Natural killer cell treated with Interleukin-12 subunit alpha and Interleukin-12 subunit beta and Interleukin-15 and Interleukin-18, amount 100 ng/mL, for 72 hours (primary cell): ENCODE data around the gene PATJ. TPM values are rescaled to one million over a fixed set of nuclear protein-coding genes. Genes with fewer than 3 reads are reported as not detected.
"Not testable (repeated sequence)": the region's sequence is repeated elsewhere in the genome, so short reads cannot be mapped to it uniquely, and the experiment has no call there.

Experiments used
- ATAC-seq, 2 donors: fragments of 150-1000 bp; cut with Tn5 transposase in 1 of 2; sonication (Bioruptor Pico), chemical (Tn5 transposase) in 1 of 2; 2 replicates each; pipeline ENCODE4 v1.10.0; 2021
- DNase-seq: peaks from one replicate; pipeline ENCODE4 v3.0.0; 2022; ENCODE audit warnings: low spot score
- H3K27ac Mint-ChIP-seq, 2 donors: 1 replicate in 1 of 2; 2 replicates in 1 of 2; pipeline ENCODE4 v1.8.0; 2022; ENCODE audit warnings: mixed read lengths in 2 of 2, mild to moderate bottlenecking in 1 of 2, moderate library complexity in 1 of 2
- H3K27me3 Mint-ChIP-seq, 2 donors: 1 replicate in 1 of 2; 2 replicates in 1 of 2; pipeline ENCODE4 v1.8.0; 2022; ENCODE audit warnings: mixed read lengths in 2 of 2
- H3K36me3 Mint-ChIP-seq: one replicate; pipeline ENCODE4 v1.8.0; 2022; ENCODE audit warnings: mixed read lengths
- H3K4me1 Mint-ChIP-seq, 2 donors: 1 replicate in 1 of 2; 2 replicates in 1 of 2; pipeline ENCODE4 v1.8.0; 2022; ENCODE audit warnings: low read depth in 2 of 2, mixed read lengths in 2 of 2, mild to moderate bottlenecking in 1 of 2
- H3K4me3 Mint-ChIP-seq: one replicate; pipeline ENCODE4 v1.8.0; 2022; ENCODE audit warnings: mixed read lengths
- H3K9me3 Mint-ChIP-seq: 2 replicates; pipeline ENCODE4 v1.8.0; 2022; ENCODE audit warnings: mixed read lengths
- total RNA-seq, 2 donors: library from RNA; stranded (reverse); gene quantifications; one replicate each; pipeline ENCODE4 v1.2.3, GENCODE V29; 2022

Gene PATJ
- total RNA-seq, 2 donors from 2014 or later = 3.9 to 5.8 TPM

- DNase-seq = no peak
- ATAC-seq = no peak
- H3K4me1 Mint-ChIP-seq = no peaks in the 10 kb centered on the region
- H3K9me3 Mint-ChIP-seq = no peaks in the 10 kb centered on the region
- no peaks in the 10 kb centered on the region for H3K36me3 Mint-ChIP-seq
- no peaks in the 10 kb centered on the region for H3K27me3 Mint-ChIP-seq
- H3K4me3 Mint-ChIP-seq = no peak overlapping the region
- no peak overlapping the region for H3K27ac Mint-ChIP-seq
Measured at GRCh38 chr1:61853583-61853982, 111.3 kb downstream of the PATJ start.

GRCh38 chr1:61864489-61864888 is 122.2 kb downstream of the PATJ start:
- DNase-seq = no peak
- H3K27ac Mint-ChIP-seq = no peak overlapping the region
- H3K9me3 Mint-ChIP-seq = no peaks in the 10 kb centered on the region
- H3K36me3 Mint-ChIP-seq = no peaks in the 10 kb centered on the region
- no peak overlapping the region for H3K4me3 Mint-ChIP-seq
- H3K27me3 Mint-ChIP-seq = no peaks in the 10 kb centered on the region
- no peaks in the 10 kb centered on the region for H3K4me1 Mint-ChIP-seq
- no peak for ATAC-seq

DNA sequence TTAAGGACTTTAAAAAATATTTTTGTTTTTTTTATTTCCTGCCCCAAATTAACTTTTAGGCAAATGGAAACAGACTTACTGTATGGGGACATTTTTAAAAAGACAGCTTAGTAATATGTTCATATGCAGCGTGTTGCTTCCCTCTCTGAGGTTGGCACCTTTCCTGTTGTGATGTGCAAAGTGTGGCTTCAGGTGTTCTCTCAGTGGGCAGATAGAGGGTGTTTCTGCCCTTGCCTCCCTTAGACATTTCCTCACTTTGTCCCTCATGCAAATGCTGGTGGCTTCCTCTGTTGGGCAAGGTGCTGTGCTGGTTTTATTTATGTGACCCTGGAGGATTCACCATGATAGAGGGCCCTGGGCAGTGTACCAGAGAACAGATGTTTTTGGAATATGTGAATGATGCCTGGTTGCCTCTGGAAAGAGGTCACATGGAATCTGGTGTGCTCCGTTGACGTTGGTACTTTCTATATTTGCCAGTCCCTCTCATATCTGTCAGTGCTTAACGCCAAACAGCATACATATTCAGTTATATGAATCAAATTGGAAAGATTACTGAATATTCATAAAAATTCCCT is 123.5 kb downstream of the PATJ start:
- no peaks in the 10 kb centered on the region for H3K36me3 Mint-ChIP-seq
- no peak overlapping the region for H3K27ac Mint-ChIP-seq
- ATAC-seq (peak in 1 of 2 donors; percentile 46), DNase-seq (no peak)
- H3K4me3 Mint-ChIP-seq = no peak overlapping the region
- no peaks in the 10 kb centered on the region for H3K4me1 Mint-ChIP-seq
- no peaks in the 10 kb centered on the region for H3K27me3 Mint-ChIP-seq
- H3K9me3 Mint-ChIP-seq = no peaks in the 10 kb centered on the region

GRCh38 chr1:61869691-61870109 is 127.4 kb downstream of the PATJ start:
- no peaks in the 10 kb centered on the region for H3K36me3 Mint-ChIP-seq
- no peak for ATAC-seq
- no peaks in the 10 kb centered on the region for H3K9me3 Mint-ChIP-seq
- no peaks in the 10 kb centered on the region for H3K4me1 Mint-ChIP-seq
- no peaks in the 10 kb centered on the region for H3K27me3 Mint-ChIP-seq
- no peak for DNase-seq
- H3K27ac Mint-ChIP-seq = no peak overlapping the region
- no peak overlapping the region for H3K4me3 Mint-ChIP-seq

DNA sequence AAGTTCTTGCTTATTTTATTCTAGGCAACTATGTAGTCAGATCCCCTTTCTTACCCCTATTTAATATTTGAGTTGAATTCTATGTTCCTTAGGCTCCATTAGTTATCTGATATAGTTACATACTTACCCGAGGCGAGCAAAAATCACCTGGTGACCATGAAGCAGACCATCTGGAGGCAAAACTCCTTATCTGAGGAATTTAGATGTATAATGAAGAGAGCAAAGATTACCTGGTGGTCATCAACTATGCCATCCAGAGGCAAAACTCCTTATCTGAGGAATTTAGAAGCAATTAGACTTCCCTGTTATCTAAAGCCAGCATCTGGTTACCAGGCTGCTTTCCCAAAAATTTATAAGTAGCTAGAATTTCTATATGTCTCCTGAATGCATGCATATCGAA is 129.9 kb downstream of the PATJ start:
- Mint-ChIP-seq H3K4me1 (no peaks in the 10 kb centered on the region), H3K36me3 (peaks cover 2% of the 10 kb centered on the region), H3K27ac (no peak overlapping the region), H3K4me3 (no peak overlapping the region), H3K9me3 (no peaks in the 10 kb centered on the region), H3K27me3 (no peaks in the 10 kb centered on the region)
- ATAC-seq = no peak
- DNase-seq = no peak

- H3K4me1 Mint-ChIP-seq = no peaks in the 10 kb centered on the region
- H3K27me3 Mint-ChIP-seq = no peaks in the 10 kb centered on the region
- H3K36me3 Mint-ChIP-seq = peaks cover 5% of the 10 kb centered on the region
- ATAC-seq (no peak), DNase-seq (no peak)
- no peak overlapping the region for H3K27ac Mint-ChIP-seq
- H3K9me3 Mint-ChIP-seq = no peaks in the 10 kb centered on the region
- H3K4me3 Mint-ChIP-seq = no peak overlapping the region
Measured at GRCh38 chr1:61873581-61873980, 131.3 kb downstream of the PATJ start.

DNA sequence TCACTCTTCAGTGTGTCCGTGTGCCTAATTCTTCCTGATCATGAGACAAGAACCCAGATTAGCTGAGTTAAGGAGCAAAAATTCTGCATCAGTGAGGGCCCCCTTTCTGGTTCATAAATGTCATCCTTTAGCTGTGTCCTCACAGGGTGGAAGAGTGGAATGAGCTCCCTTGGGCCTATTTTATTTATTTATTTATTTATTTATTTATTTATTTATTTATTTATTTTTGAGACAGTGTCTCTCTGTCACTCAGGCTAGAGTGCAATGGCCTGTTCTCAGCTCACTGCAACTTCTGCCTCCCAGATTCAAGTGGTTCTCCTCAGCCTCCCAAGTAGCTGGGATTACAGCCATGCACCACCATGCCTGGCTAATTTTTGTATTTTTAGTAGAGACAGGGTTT is 131.7 kb downstream of the PATJ start:
- H3K9me3 Mint-ChIP-seq = no peaks in the 10 kb centered on the region
- no peaks in the 10 kb centered on the region for H3K4me1 Mint-ChIP-seq
- H3K36me3 Mint-ChIP-seq = peaks cover 5% of the 10 kb centered on the region
- H3K27me3 Mint-ChIP-seq = no peaks in the 10 kb centered on the region
- ATAC-seq (no peak), DNase-seq (no peak)
- H3K27ac Mint-ChIP-seq = no peak overlapping the region
- no peak overlapping the region for H3K4me3 Mint-ChIP-seq

DNA sequence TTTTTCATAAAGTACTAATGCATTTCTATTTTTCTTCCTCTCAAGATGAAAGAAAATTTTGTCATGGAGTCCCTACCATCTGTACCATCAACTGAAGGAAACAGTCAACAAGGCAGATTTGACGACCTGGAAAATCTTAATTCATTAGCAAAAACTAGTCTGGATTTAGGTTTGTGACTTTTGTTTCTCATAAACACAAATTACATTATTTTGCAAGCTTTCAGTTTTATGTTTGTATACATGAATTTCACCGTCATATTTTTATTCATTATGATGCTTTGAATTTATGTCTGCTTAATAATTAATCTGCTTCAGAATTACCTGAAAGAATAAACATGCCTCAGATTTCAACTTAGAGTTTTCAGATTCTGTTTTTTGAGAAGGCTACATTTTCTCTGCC is 132.9 kb downstream of the PATJ start:
- ATAC-seq (no peak), DNase-seq (no peak)
- Mint-ChIP-seq H3K36me3 (peaks cover 5% of the 10 kb centered on the region), H3K9me3 (no peaks in the 10 kb centered on the region), H3K27me3 (no peaks in the 10 kb centered on the region), H3K27ac (no peak overlapping the region), H3K4me1 (no peaks in the 10 kb centered on the region), H3K4me3 (no peak overlapping the region)

GRCh38 chr1:61879887-61880474 is 137.7 kb downstream of the PATJ start:
- not testable (repeated sequence) for H3K27ac Mint-ChIP-seq, H3K4me3 Mint-ChIP-seq, H3K4me1 Mint-ChIP-seq, DNase-seq, H3K27me3 Mint-ChIP-seq, ATAC-seq, H3K9me3 Mint-ChIP-seq
- H3K36me3 Mint-ChIP-seq = peaks cover 11% of the 10 kb centered on the region

GRCh38 chr1:61887076-61887867 is 145.0 kb downstream of the PATJ start:
- no peaks in the 10 kb centered on the region for H3K4me1 Mint-ChIP-seq
- ATAC-seq (no peak), DNase-seq (no peak)
- no peak overlapping the region for H3K27ac Mint-ChIP-seq
- H3K9me3 Mint-ChIP-seq = no peaks in the 10 kb centered on the region
- H3K27me3 Mint-ChIP-seq = no peaks in the 10 kb centered on the region
- no peak overlapping the region for H3K4me3 Mint-ChIP-seq
- peaks cover 7% of the 10 kb centered on the region for H3K36me3 Mint-ChIP-seq

DNA sequence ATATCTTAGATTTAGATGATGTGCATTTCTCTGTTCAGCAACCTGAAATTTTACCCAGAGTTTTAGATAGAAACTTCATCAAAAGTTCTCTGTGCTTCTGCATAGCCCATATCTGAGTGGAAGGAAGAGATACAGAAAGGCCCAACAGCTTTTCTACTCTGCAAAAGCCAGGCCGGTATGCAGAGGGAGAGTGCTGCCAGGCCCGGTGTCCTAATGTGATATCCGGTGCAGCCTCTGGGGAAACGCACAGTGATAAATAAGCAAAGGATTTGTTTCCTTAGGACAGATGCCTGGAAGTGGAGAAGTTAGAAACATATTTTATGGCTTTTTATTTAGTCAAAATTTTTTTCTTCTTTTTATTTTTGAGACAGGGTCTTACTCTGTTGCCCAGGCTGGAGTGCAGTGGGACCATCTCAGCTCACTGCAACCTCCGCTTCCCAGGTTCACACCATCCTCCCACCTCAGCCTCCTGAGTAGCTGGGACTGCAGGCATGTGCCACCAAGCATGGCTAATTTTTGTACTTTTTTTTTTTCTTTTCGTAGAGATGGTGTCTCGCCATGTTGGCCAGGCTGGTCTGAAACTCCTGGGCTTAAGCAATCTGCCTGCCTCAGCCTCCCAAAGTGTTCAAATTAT is 145.8 kb downstream of the PATJ start:
- no peaks in the 10 kb centered on the region for H3K27me3 Mint-ChIP-seq
- H3K9me3 Mint-ChIP-seq = no peaks in the 10 kb centered on the region
- H3K4me3 Mint-ChIP-seq = no peak overlapping the region
- ATAC-seq = no peak
- H3K27ac Mint-ChIP-seq = no peak overlapping the region
- DNase-seq = no peak
- H3K36me3 Mint-ChIP-seq = peaks cover 7% of the 10 kb centered on the region
- H3K4me1 Mint-ChIP-seq = no peaks in the 10 kb centered on the region

- ATAC-seq = no peak
- no peak for DNase-seq
- H3K27ac Mint-ChIP-seq = no peak overlapping the region
- no peak overlapping the region for H3K4me3 Mint-ChIP-seq
- no peaks in the 10 kb centered on the region for H3K9me3 Mint-ChIP-seq
- H3K4me1 Mint-ChIP-seq = no peaks in the 10 kb centered on the region
- H3K36me3 Mint-ChIP-seq = peaks cover 7% of the 10 kb centered on the region
- H3K27me3 Mint-ChIP-seq = no peaks in the 10 kb centered on the region
Measured at GRCh38 chr1:61888808-61889207, 146.5 kb downstream of the PATJ start.

- ATAC-seq, H3K27me3 Mint-ChIP-seq, H3K4me1 Mint-ChIP-seq: not testable (repeated sequence)
Measured at GRCh38 chr1:61890435-61890834, 148.2 kb downstream of the PATJ start.

GRCh38 chr1:61892977-61893376 is 150.7 kb downstream of the PATJ start:
- DNase-seq (no peak), ATAC-seq (no peak)
- H3K27ac Mint-ChIP-seq = no peak overlapping the region

More at GRCh38 chr1:61890435-61890834, 148.2 kb downstream of the PATJ start:
- H3K36me3 Mint-ChIP-seq, H3K27ac Mint-ChIP-seq, DNase-seq, H3K9me3 Mint-ChIP-seq, H3K4me3 Mint-ChIP-seq: not testable (repeated sequence)

More at GRCh38 chr1:61892977-61893376, 150.7 kb downstream of the PATJ start:
- H3K36me3 Mint-ChIP-seq = peaks cover 4% of the 10 kb centered on the region
- no peak overlapping the region for H3K4me3 Mint-ChIP-seq
- H3K4me1 Mint-ChIP-seq = no peaks in the 10 kb centered on the region
- H3K27me3 Mint-ChIP-seq = no peaks in the 10 kb centered on the region
- H3K9me3 Mint-ChIP-seq = no peaks in the 10 kb centered on the region
